ENCODE measurements around the gene ITGA1.

DNA sequence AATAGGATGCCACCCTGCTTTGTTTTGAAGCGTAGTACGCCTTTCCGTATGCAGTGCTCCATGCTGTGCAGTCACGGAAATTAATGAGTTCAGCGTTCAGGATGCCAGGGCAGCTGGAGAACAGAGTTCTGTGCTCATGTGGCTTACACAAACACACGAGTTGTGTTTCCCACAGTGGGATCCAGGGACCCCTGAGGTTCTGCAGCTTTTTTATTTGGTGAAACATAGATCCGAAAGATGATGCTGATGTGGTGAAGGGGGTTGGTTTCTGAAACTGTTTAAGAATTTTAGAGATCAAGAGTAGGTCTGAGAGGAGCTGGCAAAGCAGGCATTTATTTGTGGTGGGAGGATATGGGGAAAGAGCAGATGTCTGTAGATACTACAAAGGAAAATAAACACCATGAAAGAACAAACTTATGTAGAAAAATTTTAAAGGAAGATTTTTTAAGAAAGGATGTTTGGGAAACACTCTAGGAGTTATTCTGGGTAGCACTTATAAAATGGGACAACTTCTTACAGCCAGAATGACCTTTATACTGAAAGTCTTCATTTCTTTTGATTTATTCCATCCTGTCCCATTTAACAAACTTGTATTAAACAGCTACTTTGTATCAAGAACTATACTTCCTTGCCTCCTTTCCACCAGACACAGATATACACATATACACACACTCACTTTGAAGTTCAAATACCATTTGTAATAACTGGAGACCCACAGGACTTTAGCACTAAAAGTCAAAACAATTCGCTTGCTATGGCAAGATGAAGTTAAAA is 52.7 kb downstream of the ITGA1 start:
- TF ChIP-seq, protein P1, sequence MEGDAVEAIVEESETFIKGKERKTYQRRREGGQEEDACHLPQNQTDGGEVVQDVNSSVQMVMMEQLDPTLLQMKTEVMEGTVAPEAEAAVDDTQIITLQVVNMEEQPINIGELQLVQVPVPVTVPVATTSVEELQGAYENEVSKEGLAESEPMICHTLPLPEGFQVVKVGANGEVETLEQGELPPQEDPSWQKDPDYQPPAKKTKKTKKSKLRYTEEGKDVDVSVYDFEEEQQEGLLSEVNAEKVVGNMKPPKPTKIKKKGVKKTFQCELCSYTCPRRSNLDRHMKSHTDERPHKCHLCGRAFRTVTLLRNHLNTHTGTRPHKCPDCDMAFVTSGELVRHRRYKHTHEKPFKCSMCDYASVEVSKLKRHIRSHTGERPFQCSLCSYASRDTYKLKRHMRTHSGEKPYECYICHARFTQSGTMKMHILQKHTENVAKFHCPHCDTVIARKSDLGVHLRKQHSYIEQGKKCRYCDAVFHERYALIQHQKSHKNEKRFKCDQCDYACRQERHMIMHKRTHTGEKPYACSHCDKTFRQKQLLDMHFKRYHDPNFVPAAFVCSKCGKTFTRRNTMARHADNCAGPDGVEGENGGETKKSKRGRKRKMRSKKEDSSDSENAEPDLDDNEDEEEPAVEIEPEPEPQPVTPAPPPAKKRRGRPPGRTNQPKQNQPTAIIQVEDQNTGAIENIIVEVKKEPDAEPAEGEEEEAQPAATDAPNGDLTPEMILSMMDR (conservative IDR thresholded peaks at IDR 0.05) = no peak
- TF ChIP-seq ZFX (IDR thresholded peaks at IDR 0.05) = no peak
